ENCODE measurements around the gene CHAF1A.

Gene CHAF1A

DNA sequence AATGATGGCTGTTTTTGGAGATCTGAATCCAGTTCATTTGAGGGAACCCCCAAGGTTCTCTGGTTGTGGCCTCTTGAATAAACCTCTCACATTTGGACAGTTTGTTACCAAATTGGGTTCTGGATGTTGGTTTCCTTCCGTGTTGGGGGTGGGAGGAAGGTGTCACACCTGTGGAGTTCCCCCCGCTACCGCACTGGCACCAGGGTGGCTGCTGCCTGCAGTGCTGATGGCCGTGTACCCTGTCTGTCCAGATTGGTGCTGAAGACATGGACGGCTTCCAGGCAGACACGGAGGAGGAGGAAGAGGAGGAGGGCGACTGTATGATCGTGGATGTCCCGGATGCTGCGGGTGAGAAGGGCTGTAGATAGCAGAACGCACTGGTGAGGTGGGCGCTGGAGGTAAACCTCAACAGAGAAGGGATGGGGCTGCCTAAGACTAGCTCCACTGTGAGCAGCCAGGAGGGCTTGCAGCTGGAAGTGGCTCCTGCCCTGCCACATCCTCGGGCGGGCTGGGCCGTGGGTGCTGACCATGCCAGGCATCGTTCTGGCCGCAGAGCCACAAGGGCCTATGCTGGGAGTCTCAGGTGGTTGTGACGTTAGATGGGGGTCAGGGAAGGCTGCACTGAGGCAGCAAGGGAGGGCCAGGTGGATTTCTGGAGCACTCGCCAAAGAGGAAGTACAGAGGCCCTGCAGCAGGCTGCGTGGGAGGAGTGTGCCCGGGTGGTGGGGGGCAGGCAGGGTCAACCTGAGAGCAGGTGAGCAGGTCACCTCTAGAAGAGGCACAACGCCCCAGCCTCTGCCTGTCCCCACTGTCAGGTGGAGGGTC lies 39.8 kb downstream of the CHAF1A start:
- peak; percentile 77 for TF ChIP-seq SCRT2 (tag by site-specific recombination; IDR thresholded peaks at IDR 0.05)
- peak; percentile 76 for TF ChIP-seq ZBTB11 (tag by site-specific recombination; conservative IDR thresholded peaks at IDR 0.05; ENCODE audit: low read depth)
- TF ChIP-seq, protein P1, sequence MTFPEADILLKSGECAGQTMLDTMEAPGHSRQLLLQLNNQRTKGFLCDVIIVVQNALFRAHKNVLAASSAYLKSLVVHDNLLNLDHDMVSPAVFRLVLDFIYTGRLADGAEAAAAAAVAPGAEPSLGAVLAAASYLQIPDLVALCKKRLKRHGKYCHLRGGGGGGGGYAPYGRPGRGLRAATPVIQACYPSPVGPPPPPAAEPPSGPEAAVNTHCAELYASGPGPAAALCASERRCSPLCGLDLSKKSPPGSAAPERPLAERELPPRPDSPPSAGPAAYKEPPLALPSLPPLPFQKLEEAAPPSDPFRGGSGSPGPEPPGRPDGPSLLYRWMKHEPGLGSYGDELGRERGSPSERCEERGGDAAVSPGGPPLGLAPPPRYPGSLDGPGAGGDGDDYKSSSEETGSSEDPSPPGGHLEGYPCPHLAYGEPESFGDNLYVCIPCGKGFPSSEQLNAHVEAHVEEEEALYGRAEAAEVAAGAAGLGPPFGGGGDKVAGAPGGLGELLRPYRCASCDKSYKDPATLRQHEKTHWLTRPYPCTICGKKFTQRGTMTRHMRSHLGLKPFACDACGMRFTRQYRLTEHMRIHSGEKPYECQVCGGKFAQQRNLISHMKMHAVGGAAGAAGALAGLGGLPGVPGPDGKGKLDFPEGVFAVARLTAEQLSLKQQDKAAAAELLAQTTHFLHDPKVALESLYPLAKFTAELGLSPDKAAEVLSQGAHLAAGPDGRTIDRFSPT (tag by site-specific recombination; IDR thresholded peaks at IDR 0.05), result peak; percentile 51; the same call in 1 of the 2 replicates
- no peak for TF ChIP-seq ZNF768 (tag by site-specific recombination; IDR thresholded peaks at IDR 0.05)
- no peak for TF ChIP-seq ZNF404 (tag by site-specific recombination; IDR thresholded peaks at IDR 0.05)
- TF ChIP-seq ZNF16 (tag by site-specific recombination; IDR thresholded peaks at IDR 0.05; ENCODE audit: low read depth), result no peak
- no peak for TF ChIP-seq KLF16 (tag by site-specific recombination; IDR thresholded peaks at IDR 0.05)
- no peak for TF ChIP-seq ZNF530 (tag by site-specific recombination; IDR thresholded peaks at IDR 0.05; ENCODE audit: low read depth)
- TF ChIP-seq ZFHX2 (tag by site-specific recombination; conservative IDR thresholded peaks at IDR 0.05), result 0 out of 2 replicates have a peak, but pooled peaks have one; percentile 22
- no peak for TF ChIP-seq ZBTB17 (tag by site-specific recombination; IDR thresholded peaks at IDR 0.05)
- TF ChIP-seq SCRT1 (tag by site-specific recombination; IDR thresholded peaks at IDR 0.05; ENCODE audit: borderline replicate concordance), result peak; percentile 84
- no peak for TF ChIP-seq ZBTB21 (tag by site-specific recombination; IDR thresholded peaks at IDR 0.05)
- TF ChIP-seq ZNF670 (tag by site-specific recombination; IDR thresholded peaks at IDR 0.05; ENCODE audit: low read depth), result no peak
- no peak for TF ChIP-seq ZSCAN30 (tag by site-specific recombination; IDR thresholded peaks at IDR 0.05)
- TF ChIP-seq, protein P2, sequence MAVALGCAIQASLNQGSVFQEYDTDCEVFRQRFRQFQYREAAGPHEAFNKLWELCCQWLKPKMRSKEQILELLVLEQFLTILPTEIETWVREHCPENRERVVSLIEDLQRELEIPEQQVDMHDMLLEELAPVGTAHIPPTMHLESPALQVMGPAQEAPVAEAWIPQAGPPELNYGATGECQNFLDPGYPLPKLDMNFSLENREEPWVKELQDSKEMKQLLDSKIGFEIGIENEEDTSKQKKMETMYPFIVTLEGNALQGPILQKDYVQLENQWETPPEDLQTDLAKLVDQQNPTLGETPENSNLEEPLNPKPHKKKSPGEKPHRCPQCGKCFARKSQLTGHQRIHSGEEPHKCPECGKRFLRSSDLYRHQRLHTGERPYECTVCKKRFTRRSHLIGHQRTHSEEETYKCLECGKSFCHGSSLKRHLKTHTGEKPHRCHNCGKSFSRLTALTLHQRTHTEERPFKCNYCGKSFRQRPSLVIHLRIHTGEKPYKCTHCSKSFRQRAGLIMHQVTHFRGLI (tag by site-specific recombination; IDR thresholded peaks at IDR 0.05), result no peak
- 0 out of 2 replicates have a peak, but pooled peaks have one; percentile 9 for TF ChIP-seq PATZ1 (tag by site-specific recombination; IDR thresholded peaks at IDR 0.05)
- no peak for TF ChIP-seq ZNF843 (tag by site-specific recombination; IDR thresholded peaks at IDR 0.05)
- no peak for TF ChIP-seq ZNF169 (tag by site-specific recombination; IDR thresholded peaks at IDR 0.05)
- TF ChIP-seq ZNF488 (tag by site-specific recombination; IDR thresholded peaks at IDR 0.05), result no peak
- TF ChIP-seq ZNF600 (tag by site-specific recombination; IDR thresholded peaks at IDR 0.05), result peak; percentile 95
- no peak for TF ChIP-seq ZBTB20 (tag by site-specific recombination; IDR thresholded peaks at IDR 0.05)
- no peak for TF ChIP-seq GLI2 (tag by site-specific recombination; IDR thresholded peaks at IDR 0.05; ENCODE audit: borderline replicate concordance, low read depth)
- TF ChIP-seq ZNF521 (tag by site-specific recombination; IDR thresholded peaks at IDR 0.05), result no peak
- TF ChIP-seq ZFP3 (tag by site-specific recombination; IDR thresholded peaks at IDR 0.05; ENCODE audit: low read depth), result no peak
- no peak overlapping the region for H3K4me3 ChIP-seq (ENCODE audit: low read depth, low read length)
- H3K9me3 ChIP-seq (ENCODE audit: control insufficient read depth, insufficient read depth, low read depth, low read length), result no peaks in the 10 kb centered on the region
- H3K36me3 ChIP-seq (ENCODE audit: control insufficient read depth in 2 of 2, insufficient read depth in 1 of 2, low read length in 2 of 2), result peaks cover 24 to 88% of the 10 kb centered on the region in 2 experiments; a peak in 2 of 3 replicates
- CTCF ChIA-PET, result no interaction called here
- no peaks in the 10 kb centered on the region for H3K4me1 ChIP-seq (ENCODE audit: control insufficient read depth, insufficient read depth, low read length)
- POLR2A ChIA-PET, result interaction anchor here (0.6 kb wide), 1 partner anchor 56 kb away, joined by 9 read pairs; no protein-coding TSS in a partner anchor
- H3K27ac ChIP-seq (ENCODE audit: extremely low read depth, low read depth, low read length), result no peak overlapping the region

Data from HEK293 (cell line).